Naive thymus-derived CD4-positive, alpha-beta T cell (primary cell): ENCODE measurements around the gene MDH2. TPM values are rescaled to one million over a fixed set of nuclear protein-coding genes. Genes with fewer than 3 reads are reported as not detected.
A peak's percentile ranks its signal among the peaks of the same experiment; 100 is the strongest.
"Not testable (repeated sequence)": the region's sequence is repeated elsewhere in the genome, so short reads cannot be mapped to it uniquely, and the experiment has no call there.

ENCODE experiments used
- ATAC-seq: fragments of 150-1000 bp; cut with Tn5 transposase; 2 replicates; pipeline ENCODE4 v1.10.0; 2021; ENCODE audit warnings: mild to moderate bottlenecking, moderate library complexity
- CTCF ChIA-PET: fragments of 350-600 bp; sonication (Branson Sonifier 250); formaldehyde crosslinking; loops from one replicate; lab custom pipeline; 2021; ENCODE audit warnings: antibody characterized with exemption; lab: Charles Lee
- POLR2A ChIA-PET: fragments of 350-600 bp; sonication (Branson Sonifier 250); formaldehyde crosslinking; loops from one replicate; lab custom pipeline; 2021; ENCODE audit warnings: antibody characterized with exemption, inconsistent platforms; lab: Charles Lee
- DNase-seq, 9 donors: peaks; one replicate each; pipeline versions ENCODE4 v3.0.0 to v3.0.0-alpha.2; 2020 to 2022; ENCODE audit warnings: mixed read lengths in 1 of 9
- H3K27ac ChIP-seq: one replicate; pipeline ENCODE4 v1.7.0; 2013; ENCODE audit warnings: mild to moderate bottlenecking, low read depth, low read length, moderate library complexity
- H3K27me3 ChIP-seq, 2 donors: one replicate each; pipeline ENCODE4 v1.7.0; 2013; ENCODE audit warnings: low read length in 2 of 2, mild to moderate bottlenecking in 2 of 2, moderate library complexity in 2 of 2; ENCODE audit not compliant: control insufficient read depth in 2 of 2, insufficient read depth in 2 of 2
- H3K36me3 ChIP-seq, 3 experiments: 1 replicate in 2 of 3; 2 replicates in 1 of 3; pipeline ENCODE4 v1.7.0; 2013; ENCODE audit warnings: low read length in 3 of 3, mild to moderate bottlenecking in 3 of 3, moderate library complexity in 1 of 3; ENCODE audit not compliant: insufficient read depth in 3 of 3, control insufficient read depth in 2 of 3
- H3K4me1 ChIP-seq, 2 donors: one replicate each; pipeline ENCODE4 v1.7.0; 2013; ENCODE audit warnings: low read length in 2 of 2, mild to moderate bottlenecking in 2 of 2, moderate library complexity in 1 of 2; ENCODE audit not compliant: control insufficient read depth in 2 of 2, insufficient read depth in 2 of 2
- H3K4me3 ChIP-seq: 2 replicates; pipeline ENCODE4 v1.7.0; 2013; ENCODE audit warnings: mild to moderate bottlenecking, low read length
- H3K9me3 ChIP-seq, 3 experiments: 1 replicate in 2 of 3; 2 replicates in 1 of 3; pipeline ENCODE4 v1.7.0; 2013; ENCODE audit warnings: low read length in 3 of 3; ENCODE audit not compliant: control insufficient read depth in 2 of 3
- H3K27ac Mint-ChIP-seq, 9 donors: one replicate each; pipeline ENCODE4 v1.8.0; 2020 to 2022; ENCODE audit warnings: mixed read lengths in 9 of 9, mild to moderate bottlenecking in 8 of 9, moderate library complexity in 5 of 9, inconsistent platforms in 2 of 9
- H3K27me3 Mint-ChIP-seq, 5 donors: one replicate each; pipeline ENCODE4 v1.8.0; 2021 to 2022; ENCODE audit warnings: mixed read lengths in 5 of 5, mild to moderate bottlenecking in 1 of 5
- H3K36me3 Mint-ChIP-seq, 5 donors: one replicate each; pipeline ENCODE4 v1.8.0; 2020 to 2022; ENCODE audit warnings: mixed read lengths in 5 of 5, mild to moderate bottlenecking in 3 of 5, inconsistent platforms in 1 of 5
- H3K4me1 Mint-ChIP-seq, 7 donors: one replicate each; pipeline ENCODE4 v1.8.0; 2020 to 2022; ENCODE audit warnings: mixed read lengths in 7 of 7, mild to moderate bottlenecking in 3 of 7, inconsistent platforms in 1 of 7
- H3K4me3 Mint-ChIP-seq, 10 donors: one replicate each; pipeline ENCODE4 v1.8.0; 2020 to 2022; ENCODE audit warnings: mild to moderate bottlenecking in 10 of 10, mixed read lengths in 10 of 10, moderate library complexity in 6 of 10, inconsistent platforms in 2 of 10
- H3K9me3 Mint-ChIP-seq, 11 donors: one replicate each; pipeline ENCODE4 v1.8.0; 2020 to 2022; ENCODE audit warnings: mixed read lengths in 11 of 11, mild to moderate bottlenecking in 4 of 11, inconsistent platforms in 1 of 11, moderate library complexity in 1 of 11
- intact Hi-C, 2 donors: fragments of 100-400 bp; cut with micrococcal nuclease; formaldehyde crosslinking; loops; one replicate each; pipeline ENCODE4 v1.15.1; 2023
- polyA plus RNA-seq, 2 donors: library from polyadenylated mRNA; unstranded; fragments of 300-500 nt; fragmentation: Illumina TruSeq; gene quantifications; one replicate each; pipeline ENCODE4 v1.2.3, GENCODE V29; 2021
- total RNA-seq, 6 experiments: library from RNA in 5 of 6; stranded (reverse) in 5 of 6; gene quantifications; 1 replicate in 5 of 6; 2 replicates in 1 of 6; pipeline ENCODE4 v1.2.3 and lab custom pipeline; 2021 to 2026

Gene MDH2
- total and polyA plus RNA-seq, 7 experiments from 2014 or later: 71.7 to 172 (median 78.9) TPM

GRCh38 chr7:76084115-76084514 is 36.2 kb downstream of the MDH2 start:
- H3K4me1 ChIP-seq, H3K9me3 ChIP-seq, POLR2A ChIA-PET, H3K9me3 Mint-ChIP-seq, DNase-seq, H3K27me3 Mint-ChIP-seq, intact Hi-C loops, H3K27me3 ChIP-seq, H3K36me3 ChIP-seq, H3K4me3 Mint-ChIP-seq, H3K36me3 Mint-ChIP-seq, H3K27ac ChIP-seq, H3K4me1 Mint-ChIP-seq, ATAC-seq, H3K4me3 ChIP-seq, CTCF ChIA-PET, H3K27ac Mint-ChIP-seq: not testable (repeated sequence)

GRCh38 chr7:76086070-76086469 is 38.2 kb downstream of the MDH2 start:
- POLR2A ChIA-PET: no interaction called here
- no peaks in the 10 kb centered on the region for H3K36me3 Mint-ChIP-seq

GRCh38 chr7:76087362-76087791 is 39.5 kb downstream of the MDH2 start:
- H3K9me3 ChIP-seq, ATAC-seq, H3K27ac Mint-ChIP-seq, intact Hi-C loops, DNase-seq, H3K4me1 Mint-ChIP-seq, H3K27me3 ChIP-seq, H3K4me3 ChIP-seq, H3K36me3 Mint-ChIP-seq, H3K4me1 ChIP-seq, H3K27me3 Mint-ChIP-seq, H3K36me3 ChIP-seq, H3K9me3 Mint-ChIP-seq, H3K27ac ChIP-seq, H3K4me3 Mint-ChIP-seq, POLR2A ChIA-PET, CTCF ChIA-PET: not testable (repeated sequence)

More at GRCh38 chr7:76086070-76086469, 38.2 kb downstream of the MDH2 start:
- Mint-ChIP-seq H3K4me3 (no peak overlapping the region), H3K9me3 (no peaks in the 10 kb centered on the region), H3K4me1 (peaks cover 0 to 2% (median 0%) of the 10 kb centered on the region in 7 donors), H3K27me3 (peaks cover 0 to 7% (median 0%) of the 10 kb centered on the region in 5 donors), H3K27ac (peak overlapping the region in 1 of 9 donors; percentile 19)
- no peaks in the 10 kb centered on the region for H3K4me1 ChIP-seq
- no peak overlapping the region for H3K27ac ChIP-seq
- no peak overlapping the region for H3K4me3 ChIP-seq
- H3K36me3 ChIP-seq: no peaks in the 10 kb centered on the region
- DNase-seq (no peak), ATAC-seq (no peak)
- intact Hi-C loops: no loop called here
- CTCF ChIA-PET: no interaction called here
- H3K27me3 ChIP-seq: no peaks in the 10 kb centered on the region
- no peaks in the 10 kb centered on the region for H3K9me3 ChIP-seq

- Mint-ChIP-seq H3K4me1 (no peaks in the 10 kb centered on the region), H3K27me3 (peaks cover 0 to 7% (median 0%) of the 10 kb centered on the region in 5 donors), H3K9me3 (peaks cover 0 to 4% (median 0%) of the 10 kb centered on the region in 11 donors), H3K4me3 (no peak overlapping the region), H3K36me3 (peaks cover 0 to 4% (median 0%) of the 10 kb centered on the region in 5 donors), H3K27ac (no peak overlapping the region)
- ATAC-seq (no peak), DNase-seq (no peak)
- no peaks in the 10 kb centered on the region for H3K36me3 ChIP-seq
- H3K27me3 ChIP-seq: no peaks in the 10 kb centered on the region
- no peaks in the 10 kb centered on the region for H3K4me1 ChIP-seq
- ChIA-PET CTCF (interaction anchor here (0.6 kb wide), 1 partner anchor 1049 kb away, joined by 5 read pairs; no protein-coding TSS in a partner anchor), POLR2A (no interaction called here)
- no peaks in the 10 kb centered on the region for H3K9me3 ChIP-seq
- H3K4me3 ChIP-seq: no peak overlapping the region
- intact Hi-C loops: no loop called here
- no peak overlapping the region for H3K27ac ChIP-seq
These were observed 42.1 kb downstream of the MDH2 start for GRCh38 chr7:76089865-76090475.

GRCh38 chr7:76091506-76091905 is 43.6 kb downstream of the MDH2 start:
- peaks cover 0 to 4% (median 0%) of the 10 kb centered on the region in 5 donors for H3K36me3 Mint-ChIP-seq
- Histone ChIP-seq H3K27me3 (no peaks in the 10 kb centered on the region), H3K36me3 (no peaks in the 10 kb centered on the region), H3K4me3 (no peak overlapping the region), H3K4me1 (no peaks in the 10 kb centered on the region), H3K9me3 (no peaks in the 10 kb centered on the region), H3K27ac (no peak overlapping the region)
- H3K4me1 Mint-ChIP-seq: no peaks in the 10 kb centered on the region
- CTCF ChIA-PET: no interaction called here
- H3K27me3 Mint-ChIP-seq: peaks cover 0 to 7% (median 0%) of the 10 kb centered on the region in 5 donors
- no peak for ATAC-seq
- DNase-seq: no peak
- H3K27ac Mint-ChIP-seq: no peak overlapping the region
- no peak overlapping the region for H3K4me3 Mint-ChIP-seq
- POLR2A ChIA-PET: no interaction called here
- peaks cover 0 to 4% (median 0%) of the 10 kb centered on the region in 11 donors for H3K9me3 Mint-ChIP-seq
- intact Hi-C loops: no loop called here

- H3K27ac Mint-ChIP-seq, H3K36me3 Mint-ChIP-seq, H3K27me3 Mint-ChIP-seq, intact Hi-C loops, H3K27me3 ChIP-seq, H3K27ac ChIP-seq, H3K9me3 ChIP-seq, H3K36me3 ChIP-seq, H3K9me3 Mint-ChIP-seq, DNase-seq, POLR2A ChIA-PET, H3K4me1 Mint-ChIP-seq, H3K4me3 ChIP-seq, ATAC-seq, H3K4me3 Mint-ChIP-seq, H3K4me1 ChIP-seq: not testable (repeated sequence)
- CTCF ChIA-PET: interaction anchor here (0.6 kb wide), 1 partner anchor 83 kb away, joined by 3 read pairs; no protein-coding TSS in a partner anchor
These were observed 45.6 kb downstream of the MDH2 start for GRCh38 chr7:76093531-76093930.

- H3K27ac Mint-ChIP-seq, H3K27me3 Mint-ChIP-seq, H3K4me1 Mint-ChIP-seq, CTCF ChIA-PET, intact Hi-C loops, H3K27ac ChIP-seq, H3K4me3 ChIP-seq, H3K9me3 ChIP-seq, H3K9me3 Mint-ChIP-seq, DNase-seq, H3K4me1 ChIP-seq, H3K27me3 ChIP-seq, ATAC-seq, H3K36me3 ChIP-seq, H3K4me3 Mint-ChIP-seq, H3K36me3 Mint-ChIP-seq, POLR2A ChIA-PET: not testable (repeated sequence)
These were observed 46.4 kb downstream of the MDH2 start for GRCh38 chr7:76094326-76094725.
